DMS 273 (cell line): Measurements from ENCODE around the gene TMEM213.

ENCODE experiments used
- DNase-seq: peaks from one replicate; lab custom pipeline; 2025; ENCODE audit not compliant: unreplicated experiment; lab: John Stamatoyannopoulos, UW

The TMEM213 gene

GRCh38 chr7:138797715-138798320 lies at the start of gene TMEM213, which contains the start of gene ATP6V0A4:
TSS of gene TMEM213 (plus strand) at chr7:138797994. CDS start at chr7:138798105, 111 bp downstream.
TSS of gene ATP6V0A4 (minus strand) at chr7:138798196. CDS start at chr7:138771247, 26,949 bp downstream.
- DNase-seq = no peak

GRCh38 chr7:138748666-138749065 lies 49.1 kb upstream of the TMEM213 start:
- DNase-seq = no peak

- no peak for DNase-seq
Observed at GRCh38 chr7:138749960-138750359, 47.8 kb upstream of the TMEM213 start.

GRCh38 chr7:138750473-138750872 lies 47.3 kb upstream of the TMEM213 start:
- no peak for DNase-seq

- no peak for DNase-seq
Observed at GRCh38 chr7:138750901-138751464, 46.8 kb upstream of the TMEM213 start.

GRCh38 chr7:138752518-138753149 lies 45.2 kb upstream of the TMEM213 start:
- DNase-seq = peak; percentile 84

- DNase-seq = no peak
Observed at GRCh38 chr7:138753150-138753518, 44.7 kb upstream of the TMEM213 start.

GRCh38 chr7:138753610-138754009 lies 44.2 kb upstream of the TMEM213 start:
- no peak for DNase-seq

GRCh38 chr7:138755331-138755747 lies 42.5 kb upstream of the TMEM213 start:
- no peak for DNase-seq

GRCh38 chr7:138755842-138756590 lies 41.8 kb upstream of the TMEM213 start:
- DNase-seq = no peak

GRCh38 chr7:138756591-138757242 lies 41.1 kb upstream of the TMEM213 start:
- DNase-seq = no peak

- no peak for DNase-seq
Observed at GRCh38 chr7:138768241-138768640, 29.6 kb upstream of the TMEM213 start.

GRCh38 chr7:138770904-138771303 lies 26.9 kb upstream of the TMEM213 start:
- no peak for DNase-seq

- no peak for DNase-seq
Observed at GRCh38 chr7:138773176-138773575, 24.6 kb upstream of the TMEM213 start.

GRCh38 chr7:138773817-138774216 lies 24.0 kb upstream of the TMEM213 start:
- no peak for DNase-seq

GRCh38 chr7:138776166-138776833 lies 21.5 kb upstream of the TMEM213 start:
- no peak for DNase-seq

- DNase-seq = no peak
Observed at GRCh38 chr7:138781004-138781403, 16.8 kb upstream of the TMEM213 start.

GRCh38 chr7:138784692-138785091 lies 13.1 kb upstream of the TMEM213 start:
- no peak for DNase-seq

GRCh38 chr7:138785587-138786437 lies 12.0 kb upstream of the TMEM213 start:
- DNase-seq = no peak
